Measurements from ENCODE around the gene CRHR1.

The CRHR1 gene

DNA sequence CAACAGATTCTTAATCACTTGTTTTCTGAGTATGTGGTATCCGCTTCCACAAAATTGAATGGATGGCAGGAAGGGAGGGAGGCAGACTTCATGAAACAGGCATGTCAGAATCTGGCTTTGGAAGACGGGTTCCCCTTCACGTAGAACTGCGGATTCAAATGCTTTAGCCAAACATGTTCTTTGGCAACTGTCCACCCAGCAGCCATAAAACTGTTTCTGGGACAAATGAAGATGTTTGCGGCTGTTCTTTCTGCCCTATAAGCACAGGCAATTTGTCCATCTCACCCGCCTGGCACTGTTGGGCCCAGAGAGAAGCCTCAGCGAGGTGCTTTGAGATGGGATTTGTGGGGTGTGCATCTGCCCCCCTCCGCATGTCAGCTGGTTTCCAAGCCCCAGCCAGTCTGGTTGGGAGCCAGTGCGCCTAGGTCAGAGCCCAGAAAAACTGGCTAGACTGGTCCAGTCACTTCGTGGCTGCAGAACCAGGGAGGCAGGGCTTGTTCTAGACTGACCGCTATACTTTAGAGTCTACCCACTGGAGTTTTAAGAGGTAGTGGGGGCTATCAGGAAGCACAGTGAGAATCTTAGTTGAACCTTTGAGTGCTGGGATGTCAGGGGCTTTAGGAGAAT is 6.3 kb downstream of the CRHR1 start:
- DNase-seq (ENCODE audit: low read depth) = no peak
- TF ChIP-seq, protein P1, sequence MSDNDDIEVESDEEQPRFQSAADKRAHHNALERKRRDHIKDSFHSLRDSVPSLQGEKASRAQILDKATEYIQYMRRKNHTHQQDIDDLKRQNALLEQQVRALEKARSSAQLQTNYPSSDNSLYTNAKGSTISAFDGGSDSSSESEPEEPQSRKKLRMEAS (IDR thresholded peaks at IDR 0.05; ENCODE audit: low read depth, low read length) = no peak
- no peak for TF ChIP-seq POLR2A (IDR thresholded peaks at IDR 0.05; ENCODE audit: extremely low read depth, insufficient read length)
- H3K4me3 ChIP-seq (ENCODE audit: low read depth, low read length) = no peak overlapping the region

DNA sequence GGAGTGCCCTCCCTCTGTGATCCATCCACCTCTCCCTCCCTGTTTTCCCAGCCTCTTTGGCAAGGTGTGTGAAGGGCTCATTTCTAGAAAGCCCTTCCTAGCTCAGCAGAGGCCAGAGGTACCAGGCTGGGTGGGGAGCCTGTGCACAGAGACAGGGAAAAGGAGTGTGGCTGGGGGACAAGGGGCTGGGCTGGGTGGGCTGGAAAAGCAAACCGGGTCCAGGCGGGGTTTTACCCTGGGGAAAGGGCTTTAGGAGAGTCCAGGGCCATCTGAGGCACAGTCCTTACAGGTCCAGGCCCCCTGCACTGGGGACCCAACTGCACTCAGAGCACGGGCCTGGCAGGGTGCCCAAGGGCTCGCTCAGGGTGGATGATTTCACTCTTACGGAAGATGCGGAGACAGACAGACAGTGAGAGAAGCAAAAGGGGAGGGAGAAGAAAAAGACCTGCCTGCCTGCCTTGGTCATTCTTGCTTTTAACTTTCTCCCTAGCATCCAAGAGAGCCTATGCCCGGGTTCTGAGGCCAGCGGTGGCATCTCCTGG is 7.0 kb downstream of the CRHR1 start:
- no peak for TF ChIP-seq MYC (IDR thresholded peaks at IDR 0.05; ENCODE audit: low read depth, low read length)
- no peak for TF ChIP-seq POLR2A (IDR thresholded peaks at IDR 0.05; ENCODE audit: extremely low read depth, insufficient read length)
- TF ChIP-seq, protein P1 (IDR thresholded peaks at IDR 0.05; ENCODE audit: low read depth, low read length) = no peak
- TF ChIP-seq, protein P2, sequence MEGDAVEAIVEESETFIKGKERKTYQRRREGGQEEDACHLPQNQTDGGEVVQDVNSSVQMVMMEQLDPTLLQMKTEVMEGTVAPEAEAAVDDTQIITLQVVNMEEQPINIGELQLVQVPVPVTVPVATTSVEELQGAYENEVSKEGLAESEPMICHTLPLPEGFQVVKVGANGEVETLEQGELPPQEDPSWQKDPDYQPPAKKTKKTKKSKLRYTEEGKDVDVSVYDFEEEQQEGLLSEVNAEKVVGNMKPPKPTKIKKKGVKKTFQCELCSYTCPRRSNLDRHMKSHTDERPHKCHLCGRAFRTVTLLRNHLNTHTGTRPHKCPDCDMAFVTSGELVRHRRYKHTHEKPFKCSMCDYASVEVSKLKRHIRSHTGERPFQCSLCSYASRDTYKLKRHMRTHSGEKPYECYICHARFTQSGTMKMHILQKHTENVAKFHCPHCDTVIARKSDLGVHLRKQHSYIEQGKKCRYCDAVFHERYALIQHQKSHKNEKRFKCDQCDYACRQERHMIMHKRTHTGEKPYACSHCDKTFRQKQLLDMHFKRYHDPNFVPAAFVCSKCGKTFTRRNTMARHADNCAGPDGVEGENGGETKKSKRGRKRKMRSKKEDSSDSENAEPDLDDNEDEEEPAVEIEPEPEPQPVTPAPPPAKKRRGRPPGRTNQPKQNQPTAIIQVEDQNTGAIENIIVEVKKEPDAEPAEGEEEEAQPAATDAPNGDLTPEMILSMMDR (IDR thresholded peaks at IDR 0.05; ENCODE audit: low read depth, low read length) = no peak
- no peak for DNase-seq (ENCODE audit: low read depth)
- H3K4me3 ChIP-seq (ENCODE audit: low read depth, low read length) = no peak overlapping the region

DNA sequence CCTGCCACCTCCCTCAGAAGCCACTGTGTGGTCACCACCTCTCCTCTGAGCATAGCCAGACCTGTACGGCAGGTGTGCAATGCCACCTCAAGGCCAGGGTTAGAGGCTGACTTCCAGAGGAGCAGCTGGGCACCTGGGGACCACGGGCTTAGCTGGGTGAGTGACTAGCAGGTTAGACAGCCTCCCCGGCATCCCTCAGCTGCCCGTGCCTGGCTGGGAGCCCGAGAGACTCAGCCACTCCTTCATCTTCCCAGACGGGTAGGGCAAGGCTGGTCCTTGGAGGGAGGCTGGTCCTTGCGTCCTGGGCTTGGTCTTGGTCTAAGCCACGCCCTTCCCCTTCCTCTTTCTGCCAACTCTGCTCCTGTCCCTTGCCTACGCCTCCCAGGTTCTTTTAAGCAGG is 7.8 kb downstream of the CRHR1 start:
- DNase-seq (ENCODE audit: low read depth) = no peak
- TF ChIP-seq POLR2A (IDR thresholded peaks at IDR 0.05; ENCODE audit: extremely low read depth, insufficient read length) (no peak), MYC (IDR thresholded peaks at IDR 0.05; ENCODE audit: low read depth, low read length) (no peak)
- TF ChIP-seq, protein P1 (IDR thresholded peaks at IDR 0.05; ENCODE audit: low read depth, low read length) = no peak
- TF ChIP-seq, protein P2 (IDR thresholded peaks at IDR 0.05; ENCODE audit: low read depth, low read length) = no peak
- H3K4me3 ChIP-seq (ENCODE audit: low read depth, low read length) = no peak overlapping the region

DNA sequence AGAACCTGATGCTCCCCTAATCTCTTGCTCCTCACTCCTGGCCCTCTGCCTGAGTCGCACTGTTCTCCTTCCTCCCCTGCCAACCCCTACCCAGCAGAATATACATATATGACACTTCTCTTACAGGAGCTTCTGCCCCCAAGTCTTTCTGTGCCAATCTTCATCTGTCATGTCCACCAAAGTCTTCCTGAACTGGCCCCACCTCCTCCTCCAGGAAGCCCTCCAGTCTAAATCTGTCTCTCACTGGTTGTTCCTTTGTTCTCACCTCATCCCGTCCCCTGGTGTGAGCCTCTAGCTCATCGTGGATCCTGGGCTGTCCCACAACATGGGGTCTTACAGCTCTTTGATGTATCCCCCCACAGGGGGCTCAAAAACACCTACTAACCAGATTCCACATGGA is 8.3 kb downstream of the CRHR1 start:
- H3K4me3 ChIP-seq (ENCODE audit: low read depth, low read length) = no peak overlapping the region
- TF ChIP-seq POLR2A (IDR thresholded peaks at IDR 0.05; ENCODE audit: extremely low read depth, insufficient read length) = no peak
- TF ChIP-seq, protein P2 (IDR thresholded peaks at IDR 0.05; ENCODE audit: low read depth, low read length) = no peak
- no peak for TF ChIP-seq MYC (IDR thresholded peaks at IDR 0.05; ENCODE audit: low read depth, low read length)
- DNase-seq (ENCODE audit: low read depth) = no peak

DNA sequence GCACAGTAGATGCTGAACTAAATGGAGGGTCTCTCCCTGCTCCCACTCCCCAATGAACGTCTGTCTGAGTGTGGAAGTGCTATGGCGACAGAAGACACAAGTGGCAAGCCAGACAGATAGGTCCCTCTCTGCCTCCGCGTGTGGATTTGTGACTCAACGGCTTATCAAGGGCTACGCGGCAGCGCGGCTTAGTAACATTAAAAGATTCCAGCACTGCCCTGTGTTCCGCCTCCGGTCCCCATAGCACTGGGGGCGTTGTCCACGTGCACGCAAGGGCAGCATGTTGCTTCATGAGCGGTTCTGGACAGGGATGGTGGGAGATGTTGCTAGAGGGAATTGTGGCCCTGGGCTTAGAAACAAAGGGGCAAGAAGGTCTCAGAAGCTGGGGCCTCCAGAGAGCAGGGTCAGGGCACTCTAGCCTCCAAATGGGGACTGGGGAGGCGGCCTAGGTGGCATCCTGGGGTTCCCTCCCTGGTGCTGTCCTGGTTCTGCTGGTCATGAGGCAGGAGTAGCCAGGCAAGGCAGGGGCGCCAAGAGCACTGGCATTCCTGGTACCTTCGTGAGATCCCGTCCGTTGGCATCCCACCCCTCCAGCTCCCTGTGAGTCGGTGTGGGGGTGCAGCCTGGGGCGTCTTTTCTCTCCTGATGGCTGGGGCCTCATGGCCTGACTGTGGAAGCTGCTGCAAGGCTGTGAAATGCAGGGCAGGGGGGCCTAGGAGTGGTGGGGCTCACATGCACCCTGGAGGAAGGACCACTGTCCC is 9.1 kb downstream of the CRHR1 start:
- no peak overlapping the region for H3K4me3 ChIP-seq (ENCODE audit: low read depth, low read length)
- TF ChIP-seq, protein P1 (IDR thresholded peaks at IDR 0.05; ENCODE audit: low read depth, low read length) = no peak
- TF ChIP-seq MYC (IDR thresholded peaks at IDR 0.05; ENCODE audit: low read depth, low read length) (no peak), POLR2A (IDR thresholded peaks at IDR 0.05; ENCODE audit: extremely low read depth, insufficient read length) (no peak)
- TF ChIP-seq, protein P2 (IDR thresholded peaks at IDR 0.05; ENCODE audit: low read depth, low read length) = no peak
- DNase-seq (ENCODE audit: low read depth) = no peak

DNA sequence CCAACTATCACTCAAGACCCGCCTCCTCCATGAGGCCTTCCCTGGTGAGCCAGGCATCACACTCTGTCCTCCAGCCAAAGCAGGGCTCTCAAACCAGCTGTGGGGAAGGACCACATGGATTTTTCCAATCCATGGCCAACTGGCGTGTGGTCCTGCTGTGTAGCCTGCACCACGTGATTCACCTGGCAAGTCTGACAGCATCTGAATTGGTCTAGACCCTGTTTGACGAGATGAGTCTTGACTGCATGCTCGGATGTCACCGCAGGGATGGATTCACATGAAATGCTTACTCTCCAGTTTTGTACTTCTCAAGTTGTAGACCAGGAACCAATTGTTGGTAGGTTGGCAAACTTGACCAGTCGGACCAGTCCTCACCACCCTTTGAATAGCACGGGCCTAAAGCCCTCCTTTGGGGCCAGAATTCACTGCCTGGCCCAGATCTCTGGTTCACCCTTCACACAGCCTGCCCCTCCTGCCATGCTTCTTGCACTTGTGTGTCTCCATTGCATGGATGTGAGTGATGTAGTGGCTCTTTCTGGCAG is 9.9 kb downstream of the CRHR1 start:
- H3K4me3 ChIP-seq (ENCODE audit: low read depth, low read length) = no peak overlapping the region
- DNase-seq (ENCODE audit: low read depth) = no peak
- no peak for TF ChIP-seq MYC (IDR thresholded peaks at IDR 0.05; ENCODE audit: low read depth, low read length)
- TF ChIP-seq, protein P2 (IDR thresholded peaks at IDR 0.05; ENCODE audit: low read depth, low read length) = no peak
- TF ChIP-seq, protein P1 (IDR thresholded peaks at IDR 0.05; ENCODE audit: low read depth, low read length) = no peak
- TF ChIP-seq POLR2A (IDR thresholded peaks at IDR 0.05; ENCODE audit: extremely low read depth, insufficient read length) = no peak
